ENCODE data around the gene ZC2HC1C.

GRCh38 chr14:75107186-75107585 is 37.7 kb downstream of the ZC2HC1C start:
- TF ChIP-seq POLR2AphosphoS5 (IDR thresholded peaks at IDR 0.05) (no peak), CTCF (IDR thresholded peaks at IDR 0.05) (no peak)
